ENCODE data around the gene LRTM1.

DNA sequence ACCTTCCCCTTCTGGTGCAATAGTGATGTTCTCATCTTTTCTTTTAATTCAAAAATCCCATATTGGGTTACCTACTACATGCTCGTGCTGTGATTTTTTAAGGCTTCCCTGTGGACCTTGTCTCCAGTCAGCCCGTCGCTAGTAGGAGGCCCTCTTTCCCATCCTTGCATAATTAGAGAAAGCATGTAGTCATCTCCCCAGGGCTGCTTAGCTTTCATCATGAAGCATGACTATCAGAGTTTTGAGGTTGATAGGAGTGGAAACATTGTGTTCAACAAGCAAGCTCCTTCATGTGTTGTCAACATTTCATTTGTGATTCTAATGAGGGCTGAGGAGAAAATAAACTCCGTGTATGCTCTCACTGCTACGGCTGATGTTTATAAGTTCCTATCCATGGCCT is 8.7 kb upstream of the LRTM1 start:
- TF ChIP-seq, protein P1, sequence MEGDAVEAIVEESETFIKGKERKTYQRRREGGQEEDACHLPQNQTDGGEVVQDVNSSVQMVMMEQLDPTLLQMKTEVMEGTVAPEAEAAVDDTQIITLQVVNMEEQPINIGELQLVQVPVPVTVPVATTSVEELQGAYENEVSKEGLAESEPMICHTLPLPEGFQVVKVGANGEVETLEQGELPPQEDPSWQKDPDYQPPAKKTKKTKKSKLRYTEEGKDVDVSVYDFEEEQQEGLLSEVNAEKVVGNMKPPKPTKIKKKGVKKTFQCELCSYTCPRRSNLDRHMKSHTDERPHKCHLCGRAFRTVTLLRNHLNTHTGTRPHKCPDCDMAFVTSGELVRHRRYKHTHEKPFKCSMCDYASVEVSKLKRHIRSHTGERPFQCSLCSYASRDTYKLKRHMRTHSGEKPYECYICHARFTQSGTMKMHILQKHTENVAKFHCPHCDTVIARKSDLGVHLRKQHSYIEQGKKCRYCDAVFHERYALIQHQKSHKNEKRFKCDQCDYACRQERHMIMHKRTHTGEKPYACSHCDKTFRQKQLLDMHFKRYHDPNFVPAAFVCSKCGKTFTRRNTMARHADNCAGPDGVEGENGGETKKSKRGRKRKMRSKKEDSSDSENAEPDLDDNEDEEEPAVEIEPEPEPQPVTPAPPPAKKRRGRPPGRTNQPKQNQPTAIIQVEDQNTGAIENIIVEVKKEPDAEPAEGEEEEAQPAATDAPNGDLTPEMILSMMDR (IDR thresholded peaks at IDR 0.05), result no peak
- no peak for TF ChIP-seq EZH2phosphoT487 (IDR thresholded peaks at IDR 0.05)

Data from neural progenitor cell (in vitro differentiated cells).